ENCODE measurements around the gene ATP8B4.
"Not testable (repeated sequence)": the region's sequence is repeated elsewhere in the genome, so short reads cannot be mapped to it uniquely, and the experiment has no call there.

The ATP8B4 gene

DNA sequence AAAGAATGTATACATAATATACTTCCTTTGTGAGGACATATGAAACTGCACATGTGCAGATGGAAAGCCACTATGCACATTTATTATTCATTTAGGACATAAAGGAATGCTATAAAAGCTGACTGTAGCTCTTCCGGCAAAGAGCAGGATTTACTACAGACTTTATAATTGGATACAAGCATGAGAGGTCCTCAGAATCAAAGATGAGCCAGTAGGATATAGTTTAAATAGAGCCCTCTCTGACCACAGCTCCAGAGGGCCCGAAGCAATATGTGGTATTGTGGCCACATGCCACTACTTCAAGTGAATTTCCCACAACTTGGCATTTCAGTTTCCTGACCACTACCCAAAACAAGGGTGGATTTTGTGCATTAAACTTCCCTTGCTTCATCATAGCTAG, 140.9 kb downstream of the ATP8B4 start:
- TF ChIP-seq ZNF274 (IDR thresholded peaks at IDR 0.05; ENCODE audit: low read depth, low read length): no peak
- H3K4me3 ChIP-seq (ENCODE audit: low read length): no peak overlapping the region

DNA sequence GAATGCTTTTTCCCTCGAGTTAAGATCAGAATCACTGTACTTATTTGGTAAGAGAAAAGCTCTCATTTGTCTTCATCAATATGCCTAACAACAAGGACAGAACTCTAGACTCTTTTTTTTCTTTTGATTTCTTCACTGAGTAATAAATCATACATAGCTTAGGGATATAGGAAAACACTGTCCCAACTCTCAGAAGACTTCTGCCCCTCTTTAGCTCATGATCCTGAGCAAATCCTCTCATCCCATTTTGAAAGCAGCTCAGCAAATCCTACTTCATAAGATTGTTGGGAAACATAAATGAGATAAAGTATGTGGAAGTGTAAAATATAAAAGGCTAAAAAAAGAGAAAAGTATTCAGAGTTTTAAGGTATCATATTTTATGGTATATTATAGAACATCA, 141.7 kb downstream of the ATP8B4 start:
- H3K4me3 ChIP-seq (ENCODE audit: low read length): no peak overlapping the region
- TF ChIP-seq ZNF274 (IDR thresholded peaks at IDR 0.05; ENCODE audit: low read depth, low read length): no peak

DNA sequence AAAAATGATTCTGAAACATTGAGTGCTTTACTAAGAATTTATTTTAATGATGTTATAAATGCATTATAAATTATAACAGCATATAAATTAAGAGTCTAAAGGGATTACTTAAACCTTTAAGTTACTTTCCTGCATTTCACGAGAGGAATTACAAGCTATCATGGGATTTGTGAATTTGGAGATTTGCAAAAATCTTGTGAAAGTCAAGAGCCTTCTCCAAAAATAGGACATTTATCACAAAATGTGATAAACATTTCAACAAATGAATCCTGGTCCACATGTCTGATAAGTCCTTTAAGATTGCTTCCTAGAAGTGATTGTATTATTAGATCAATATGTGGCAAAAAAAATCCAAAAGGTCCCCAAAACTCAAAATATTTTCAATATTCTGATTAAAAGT, 154.5 kb downstream of the ATP8B4 start:
- no peak for TF ChIP-seq ZNF274 (IDR thresholded peaks at IDR 0.05; ENCODE audit: low read depth, low read length)
- H3K4me3 ChIP-seq (ENCODE audit: low read length): no peak overlapping the region

DNA sequence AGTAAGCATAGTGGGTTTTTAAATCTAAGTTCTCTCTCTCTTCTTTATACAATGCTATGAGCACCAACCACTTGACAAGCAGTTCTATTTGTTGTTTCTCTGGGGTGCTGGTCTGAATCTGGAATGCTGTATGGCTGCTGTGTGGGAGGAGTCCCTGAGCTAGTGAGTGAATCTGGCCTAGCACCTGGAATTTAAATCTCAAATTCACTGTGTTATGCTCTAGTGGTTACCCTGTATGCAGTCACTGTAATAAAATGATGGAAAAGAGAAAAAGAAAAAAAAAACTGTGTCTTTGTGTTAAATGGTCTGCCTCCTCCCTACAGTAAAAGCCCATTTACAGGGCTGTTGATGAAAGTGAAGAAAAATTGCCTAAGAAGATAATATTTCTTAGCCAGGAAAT, 155.0 kb downstream of the ATP8B4 start:
- no peak for TF ChIP-seq ZNF274 (IDR thresholded peaks at IDR 0.05; ENCODE audit: low read depth, low read length)

DNA sequence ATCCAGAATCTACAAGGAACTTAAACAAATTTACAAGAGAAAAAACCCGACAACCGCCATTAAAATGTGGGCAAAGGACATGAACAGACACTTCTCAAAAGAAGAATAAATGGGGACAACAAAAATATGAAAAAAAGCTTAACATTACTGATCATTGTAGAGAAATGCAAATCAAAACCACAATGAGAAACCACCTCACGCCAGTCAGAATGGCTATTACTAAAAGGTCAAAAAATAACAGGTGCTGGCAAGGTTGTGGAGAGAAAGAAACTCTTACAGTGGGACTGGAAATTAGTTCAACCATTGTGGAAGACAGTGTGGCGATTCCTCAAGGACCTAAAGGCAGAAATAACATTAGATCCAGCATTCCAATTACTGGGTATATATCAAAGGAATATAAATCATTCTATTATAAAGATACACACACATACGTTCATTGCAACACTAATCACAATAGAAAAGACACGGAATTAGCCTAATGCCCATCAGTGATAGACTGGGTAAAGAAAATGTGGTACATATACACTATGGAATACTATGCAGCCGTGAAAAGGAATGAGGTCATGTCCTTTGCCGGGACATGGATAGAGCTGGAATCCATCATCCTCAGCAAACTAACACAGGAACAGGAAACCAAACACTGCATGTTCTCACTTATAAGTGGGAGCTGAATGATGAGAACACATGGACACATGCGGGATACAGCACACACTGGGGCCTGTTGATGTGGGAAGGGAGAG, 155.8 kb downstream of the ATP8B4 start:
- not testable (repeated sequence) for H3K4me3 ChIP-seq (ENCODE audit: low read length)

More for the DNA sequence above, 155.0 kb downstream of the ATP8B4 start:
- no peak overlapping the region for H3K4me3 ChIP-seq (ENCODE audit: low read length)

DNA sequence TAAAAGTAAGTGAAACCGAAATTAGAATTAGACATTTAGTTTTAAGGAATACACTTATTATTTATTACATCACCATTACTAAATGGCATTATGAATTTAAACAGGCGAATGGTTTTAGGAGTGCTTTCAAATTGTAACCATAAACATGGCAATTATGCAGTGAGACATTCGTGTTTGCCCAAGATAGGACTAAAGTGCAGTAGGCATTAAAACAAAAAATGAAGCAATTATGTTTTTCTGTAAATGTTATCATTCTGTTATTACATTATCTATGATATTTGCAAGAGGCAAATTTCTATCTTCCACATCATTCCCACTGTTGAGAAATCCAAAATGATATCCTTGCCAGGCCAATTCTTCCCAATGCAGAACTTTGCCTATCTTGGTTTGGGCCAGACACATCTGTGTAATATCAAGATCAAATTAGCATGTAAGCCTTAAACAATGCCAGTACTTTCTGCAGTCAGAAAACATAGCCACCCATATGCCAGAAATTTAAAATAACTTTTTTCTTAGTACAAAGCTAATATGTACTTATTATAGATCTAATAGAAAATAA, 156.9 kb downstream of the ATP8B4 start:
- TF ChIP-seq ZNF274 (IDR thresholded peaks at IDR 0.05; ENCODE audit: low read depth, low read length): no peak
- no peak overlapping the region for H3K4me3 ChIP-seq (ENCODE audit: low read length)

DNA sequence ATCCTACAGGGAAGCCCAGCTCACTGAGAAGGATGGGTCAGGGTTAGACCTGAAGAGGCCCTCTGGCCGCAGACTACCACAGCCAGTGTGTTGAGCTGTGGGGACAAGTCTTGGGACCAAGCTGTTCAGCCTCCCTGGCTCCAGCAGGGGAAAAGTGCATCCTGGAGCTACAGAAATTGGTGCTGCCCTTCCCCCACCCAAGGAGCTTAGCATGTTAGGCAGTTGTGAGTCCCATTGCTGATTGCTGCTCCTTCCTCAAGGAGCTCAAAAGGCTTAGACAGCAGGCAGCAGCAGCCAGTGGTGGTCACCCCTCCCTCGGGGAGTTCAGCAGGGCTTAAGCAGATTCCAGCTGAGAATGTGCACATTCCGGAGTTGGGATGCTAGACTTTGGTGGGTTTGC, 165.6 kb downstream of the ATP8B4 start:
- no peak for TF ChIP-seq ZNF274 (IDR thresholded peaks at IDR 0.05; ENCODE audit: low read depth, low read length)
- H3K4me3 ChIP-seq (ENCODE audit: low read length): no peak overlapping the region

DNA sequence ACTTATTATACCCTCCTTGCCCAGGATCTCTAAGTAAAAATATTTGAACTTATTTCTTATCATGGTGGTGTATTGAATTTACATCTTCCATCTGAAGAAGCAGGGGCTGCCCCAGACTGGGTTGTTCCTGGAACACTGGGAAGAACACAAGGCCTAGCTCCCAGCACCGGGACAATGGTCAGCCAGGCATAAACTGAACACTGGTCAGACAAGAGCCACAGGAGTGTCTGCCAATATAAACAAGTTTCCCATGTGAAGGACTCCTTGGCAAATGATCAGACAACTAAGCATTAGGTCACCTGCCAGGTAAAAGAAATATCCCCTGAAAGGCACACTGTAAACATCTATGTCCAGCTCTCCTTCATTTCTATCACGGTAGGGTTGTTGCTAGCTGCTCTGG, 172.4 kb downstream of the ATP8B4 start:
- TF ChIP-seq ZNF274 (IDR thresholded peaks at IDR 0.05; ENCODE audit: low read depth, low read length): no peak

DNA sequence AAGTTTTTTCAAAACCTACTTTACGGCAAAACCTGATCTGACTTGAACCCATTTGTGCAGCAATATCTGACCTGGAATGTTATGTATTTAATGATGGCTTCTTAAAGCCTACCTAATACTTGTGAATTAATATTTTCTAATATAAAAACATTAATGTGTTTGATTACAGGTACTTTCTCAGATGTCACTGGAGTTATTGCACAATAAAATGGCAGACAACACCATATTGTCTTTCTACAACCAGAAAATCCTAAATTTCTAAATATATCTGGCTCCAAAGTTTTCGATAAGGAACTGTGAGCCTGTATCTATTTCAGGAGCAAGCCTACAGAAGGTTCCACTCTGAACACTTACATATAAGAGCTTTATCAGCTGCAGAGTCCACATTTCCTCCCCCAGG, 184.5 kb downstream of the ATP8B4 start:
- TF ChIP-seq ZNF274 (IDR thresholded peaks at IDR 0.05; ENCODE audit: low read depth, low read length): no peak

More for the DNA sequence above, 172.4 kb downstream of the ATP8B4 start:
- H3K4me3 ChIP-seq (ENCODE audit: low read length): no peak overlapping the region

DNA sequence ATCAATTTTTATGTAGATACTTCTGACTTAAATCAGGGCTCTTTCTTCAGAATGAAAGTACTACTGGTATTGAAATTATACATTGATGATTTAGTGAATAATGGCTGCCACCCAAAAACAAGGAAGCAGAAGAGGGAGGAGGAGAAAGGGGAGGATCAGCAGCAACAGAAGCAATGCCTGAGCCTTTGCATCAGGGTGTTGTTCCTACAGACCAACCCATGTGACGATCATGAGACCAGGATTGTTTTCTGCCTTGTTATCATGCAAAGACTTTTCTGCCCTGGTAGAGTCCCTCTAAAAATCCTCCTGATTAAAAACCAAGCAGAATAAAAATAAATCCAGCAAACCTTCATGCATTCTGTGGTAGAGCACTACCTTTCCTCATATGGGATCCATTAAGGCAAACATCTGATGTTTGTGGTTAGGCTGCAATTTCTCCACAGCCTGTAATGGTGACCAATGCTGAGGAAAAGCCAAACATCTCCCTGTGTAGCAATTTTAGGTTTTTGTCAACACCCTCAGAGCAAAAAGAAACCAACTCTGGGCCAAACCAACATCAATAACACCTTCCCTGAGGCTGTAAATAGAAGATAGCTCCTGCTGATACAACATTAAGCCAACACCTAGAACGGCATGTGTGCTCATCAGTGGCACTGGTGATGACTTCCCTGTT, 191.7 kb downstream of the ATP8B4 start:
- H3K4me3 ChIP-seq (ENCODE audit: low read length): no peak overlapping the region
- no peak for TF ChIP-seq ZNF274 (IDR thresholded peaks at IDR 0.05; ENCODE audit: low read depth, low read length)

More for the DNA sequence above, 184.5 kb downstream of the ATP8B4 start:
- no peak overlapping the region for H3K4me3 ChIP-seq (ENCODE audit: low read length)

DNA sequence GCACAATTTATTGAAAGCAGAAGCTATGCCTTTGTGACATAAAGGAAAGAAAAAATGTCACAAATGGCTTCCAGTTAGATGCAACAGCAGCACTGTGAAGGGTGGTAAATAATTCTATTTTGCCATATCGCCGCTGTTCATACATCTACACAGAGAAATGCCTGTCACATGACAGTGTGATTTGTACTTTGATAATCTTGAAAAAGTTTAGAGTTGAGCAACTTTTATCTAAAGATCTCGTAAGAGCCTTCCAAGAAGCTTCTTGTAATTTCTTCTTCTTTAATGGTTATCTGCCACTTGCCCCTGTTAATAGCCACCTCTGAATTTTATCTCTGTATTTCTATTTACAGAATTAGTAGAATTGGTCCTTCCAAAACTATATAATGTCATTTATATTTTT, 192.3 kb downstream of the ATP8B4 start:
- TF ChIP-seq ZNF274 (IDR thresholded peaks at IDR 0.05; ENCODE audit: low read depth, low read length): no peak

DNA sequence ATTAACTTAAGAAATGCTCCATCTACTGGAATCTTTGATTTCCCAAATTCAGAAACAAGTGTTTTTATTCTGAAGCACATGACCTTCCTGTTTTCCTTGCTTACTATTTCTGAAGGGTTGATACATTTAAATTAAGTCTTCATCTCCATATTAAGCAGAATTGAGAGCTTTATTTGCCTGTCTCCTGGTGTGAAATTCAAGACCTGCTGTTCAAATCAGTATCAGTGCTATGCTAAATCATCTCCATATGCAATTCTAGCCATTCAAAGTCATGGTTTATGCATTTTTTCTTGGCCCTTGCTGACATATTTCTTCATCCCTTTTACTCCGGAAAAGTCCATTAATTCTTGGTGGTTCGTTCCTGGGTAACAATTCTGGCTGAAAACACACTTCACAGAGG, 195.4 kb downstream of the ATP8B4 start:
- no peak overlapping the region for H3K4me3 ChIP-seq (ENCODE audit: low read length)
- TF ChIP-seq ZNF274 (IDR thresholded peaks at IDR 0.05; ENCODE audit: low read depth, low read length): no peak

More for the DNA sequence above, 192.3 kb downstream of the ATP8B4 start:
- H3K4me3 ChIP-seq (ENCODE audit: low read length): no peak overlapping the region

DNA sequence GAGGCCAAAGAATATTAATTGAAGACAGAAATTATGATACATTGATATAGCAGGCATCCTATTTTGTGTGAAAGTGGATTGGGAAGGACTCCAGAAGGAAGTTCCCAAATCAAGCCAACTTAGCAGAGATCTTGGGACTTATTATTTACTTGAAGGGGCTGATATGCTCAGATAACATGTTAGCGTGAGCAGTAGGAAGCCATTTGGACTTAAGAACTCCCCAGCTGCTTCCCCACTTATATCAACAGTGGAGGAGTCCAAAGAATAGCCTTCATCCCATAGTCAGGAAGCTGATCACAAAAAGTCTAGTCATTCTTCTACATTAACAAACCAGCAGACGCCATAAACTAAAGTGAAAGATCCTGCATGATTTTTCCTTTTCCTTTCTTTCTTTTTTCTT, 200.0 kb downstream of the ATP8B4 start:
- no peak for TF ChIP-seq ZNF274 (IDR thresholded peaks at IDR 0.05; ENCODE audit: low read depth, low read length)
- H3K4me3 ChIP-seq (ENCODE audit: low read length): no peak overlapping the region

DNA sequence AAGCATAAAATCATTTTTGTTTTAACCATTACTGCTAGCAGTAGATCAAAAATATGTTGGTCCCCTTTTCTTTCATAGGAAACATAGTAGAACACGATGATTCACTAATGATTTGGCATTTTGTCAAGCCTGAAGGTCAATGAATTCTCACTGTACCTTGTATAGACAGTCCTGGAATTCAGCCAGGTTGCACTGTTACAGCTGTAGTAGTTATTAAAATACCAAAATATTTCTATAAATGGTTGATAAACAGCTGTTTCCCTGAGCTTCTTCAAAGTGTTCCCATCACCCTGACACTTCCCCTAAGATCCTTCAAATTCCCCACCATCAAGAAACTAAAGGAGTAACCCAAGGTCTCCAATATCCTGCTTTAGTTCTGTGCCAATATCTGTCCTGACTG, 200.9 kb downstream of the ATP8B4 start:
- no peak for TF ChIP-seq ZNF274 (IDR thresholded peaks at IDR 0.05; ENCODE audit: low read depth, low read length)
- no peak overlapping the region for H3K4me3 ChIP-seq (ENCODE audit: low read length)

DNA sequence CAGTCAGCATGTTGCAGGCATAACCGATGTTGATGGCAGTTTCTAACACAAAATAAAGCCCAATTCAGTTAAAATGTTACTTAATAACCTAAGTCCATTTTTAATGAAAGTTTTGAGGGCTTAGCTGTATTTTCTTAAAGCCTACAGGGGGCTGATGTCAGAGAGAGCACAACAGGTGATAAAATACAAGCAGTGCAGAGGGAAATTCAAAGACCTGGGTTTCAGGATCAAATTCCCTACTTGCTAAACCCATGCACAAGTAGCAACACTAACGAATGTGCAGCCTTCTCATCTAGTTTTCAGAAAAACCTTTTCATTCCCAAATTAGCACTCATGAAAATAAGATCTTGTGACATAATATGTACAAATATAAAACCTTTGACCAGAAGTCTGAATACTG, 202.0 kb downstream of the ATP8B4 start:
- no peak for TF ChIP-seq ZNF274 (IDR thresholded peaks at IDR 0.05; ENCODE audit: low read depth, low read length)
- H3K4me3 ChIP-seq (ENCODE audit: low read length): no peak overlapping the region
